ENCODE results near the gene PCYOX1L. TPM values are rescaled to one million over a fixed set of nuclear protein-coding genes. Genes with fewer than 3 reads are reported as not detected.
A peak's percentile ranks its signal among the peaks of the same experiment; 100 is the strongest.

PCYOX1L gene
- total RNA-seq, 1 donor from 2014 or later = 11.9 TPM

- no peak for TF ChIP-seq CTCF (IDR thresholded peaks at IDR 0.05; ENCODE audit: insufficient read depth, low read length, poor library complexity, severe bottlenecking)
- DNase-seq (ENCODE audit: low read depth) = no peak
- Histone ChIP-seq H3K4me3 (ENCODE audit: low read depth, low read length) (no peak overlapping the region), H3K36me3 (ENCODE audit: control insufficient read depth, insufficient read depth, low read length) (no peaks in the 10 kb centered on the region), H3K27me3 (ENCODE audit: control insufficient read depth, insufficient read depth, low read length) (no peaks in the 10 kb centered on the region)
These were observed 6.1 kb downstream of the PCYOX1L start for GRCh38 chr5:149363936-149364335.

GRCh38 chr5:149364719-149365118, 6.9 kb downstream of the PCYOX1L start:
- Histone ChIP-seq H3K4me3 (ENCODE audit: low read depth, low read length) (no peak overlapping the region), H3K36me3 (ENCODE audit: control insufficient read depth, insufficient read depth, low read length) (no peaks in the 10 kb centered on the region), H3K27me3 (ENCODE audit: control insufficient read depth, insufficient read depth, low read length) (no peaks in the 10 kb centered on the region)
- no peak for DNase-seq (ENCODE audit: low read depth)
- TF ChIP-seq CTCF (IDR thresholded peaks at IDR 0.05; ENCODE audit: insufficient read depth, low read length, poor library complexity, severe bottlenecking) = no peak

GRCh38 chr5:149365418-149365817, 7.6 kb downstream of the PCYOX1L start:
- Histone ChIP-seq H3K27me3 (ENCODE audit: control insufficient read depth, insufficient read depth, low read length) (no peaks in the 10 kb centered on the region), H3K4me3 (ENCODE audit: low read depth, low read length) (no peak overlapping the region), H3K36me3 (ENCODE audit: control insufficient read depth, insufficient read depth, low read length) (no peaks in the 10 kb centered on the region)
- DNase-seq (ENCODE audit: low read depth) = no peak
- no peak for TF ChIP-seq CTCF (IDR thresholded peaks at IDR 0.05; ENCODE audit: insufficient read depth, low read length, poor library complexity, severe bottlenecking)

- DNase-seq (ENCODE audit: low read depth) = no peak
- no peaks in the 10 kb centered on the region for H3K27me3 ChIP-seq (ENCODE audit: control insufficient read depth, insufficient read depth, low read length)
- H3K36me3 ChIP-seq (ENCODE audit: control insufficient read depth, insufficient read depth, low read length) = no peaks in the 10 kb centered on the region
- TF ChIP-seq CTCF (IDR thresholded peaks at IDR 0.05; ENCODE audit: insufficient read depth, low read length, poor library complexity, severe bottlenecking) = no peak
- H3K4me3 ChIP-seq (ENCODE audit: low read depth, low read length) = no peak overlapping the region
These were observed 8.4 kb downstream of the PCYOX1L start for GRCh38 chr5:149366169-149366729.

GRCh38 chr5:149367249-149367971, 9.6 kb downstream of the PCYOX1L start:
- Histone ChIP-seq H3K27me3 (ENCODE audit: control insufficient read depth, insufficient read depth, low read length) (no peaks in the 10 kb centered on the region), H3K36me3 (ENCODE audit: control insufficient read depth, insufficient read depth, low read length) (no peaks in the 10 kb centered on the region), H3K4me3 (ENCODE audit: low read depth, low read length) (no peak overlapping the region)
- DNase-seq (ENCODE audit: low read depth) = peak; percentile 34
- TF ChIP-seq CTCF (IDR thresholded peaks at IDR 0.05; ENCODE audit: insufficient read depth, low read length, poor library complexity, severe bottlenecking) = peak; percentile 83
